WTC11 (cell line): ENCODE data around the gene ATF6B. TPM values are rescaled to one million over a fixed set of nuclear protein-coding genes. Genes with fewer than 3 reads are reported as not detected.

Experiments used
- ATAC-seq: fragments of 200-7000 bp; cut with Tn5 transposase; 2 replicates; pipeline ENCODE4 v1.10.0; 2021; ENCODE audit warnings: mild to moderate bottlenecking, moderate library complexity
- CTCF ChIA-PET: fragments of 300-600 bp; sonication (Branson Sonifier 250); formaldehyde crosslinking; loops from one replicate; lab custom pipeline; 2021; ENCODE audit warnings: antibody characterized with exemption; lab: Charles Lee
- POLR2A ChIA-PET: fragments of 350-600 bp; sonication (Branson Sonifier 250); formaldehyde crosslinking; loops from one replicate; lab custom pipeline; 2021; ENCODE audit warnings: antibody characterized with exemption; lab: Charles Lee
- DNase-seq: peaks from one replicate; pipeline ENCODE4 v3.0.0; 2021; ENCODE audit warnings: low spot score
- H3K27ac Mint-ChIP-seq: 2 replicates; pipeline ENCODE4 v1.8.0; 2021; ENCODE audit warnings: mixed read lengths
- H3K27me3 Mint-ChIP-seq: 2 replicates; pipeline ENCODE4 v1.8.0; 2021; ENCODE audit warnings: low read depth, mild to moderate bottlenecking, moderate library complexity, mixed read lengths
- H3K36me3 Mint-ChIP-seq: 2 replicates; pipeline ENCODE4 v1.8.0; 2021; ENCODE audit warnings: mixed read lengths
- H3K4me1 Mint-ChIP-seq: 2 replicates; pipeline ENCODE4 v1.8.0; 2022; ENCODE audit warnings: mixed read lengths
- H3K4me3 Mint-ChIP-seq: 2 replicates; pipeline ENCODE4 v1.8.0; 2021; ENCODE audit warnings: mild to moderate bottlenecking, moderate library complexity, mixed read lengths
- H3K9me3 Mint-ChIP-seq: 2 replicates; pipeline ENCODE4 v1.8.0; 2021; ENCODE audit warnings: mixed read lengths
- NR3C1 ChIP-seq: sonication (generic); formaldehyde crosslinking; conservative IDR thresholded peaks from 2 replicates; pipeline ENCODE4 v1.8.1; 2023; ENCODE audit warnings: low read depth, mild to moderate bottlenecking, missing genetic modification reagents
- ZNF232 ChIP-seq: sonication (generic); formaldehyde crosslinking; IDR thresholded peaks from 2 replicates; pipeline ENCODE4 v1.8.0; 2022; ENCODE audit warnings: mild to moderate bottlenecking, missing genetic modification reagents
- ZNF423 ChIP-seq: fragments of 250-450 bp; sonication (Bioruptor Pico); IDR thresholded peaks from 2 replicates; pipeline ENCODE4 v2.1.2; 2022; ENCODE audit warnings: mild to moderate bottlenecking, moderate library complexity
- total RNA-seq: library from RNA; stranded (reverse); gene quantifications from 3 replicates; pipeline ENCODE4 v1.2.3, GENCODE V29; 2021
- TF ChIP-seq, protein P1 (sequence below): sonication (generic); formaldehyde crosslinking; IDR thresholded peaks from 2 replicates; pipeline ENCODE4 v1.8.1; 2023; ENCODE audit warnings: mild to moderate bottlenecking, missing genetic modification reagents
- TF ChIP-seq, protein P2 (sequence below): fragments of 250-450 bp; sonication (Bioruptor Pico); IDR thresholded peaks from 2 replicates; pipeline ENCODE4 v1.9.0; 2021; ENCODE audit warnings: mild to moderate bottlenecking, borderline replicate concordance
- TF ChIP-seq, protein P3 (sequence below): sonication (generic); formaldehyde crosslinking; IDR thresholded peaks from 2 replicates; pipeline ENCODE4 v1.8.1; 2023; ENCODE audit warnings: mild to moderate bottlenecking, missing genetic modification reagents, moderate library complexity
- TF ChIP-seq, protein P4 (sequence below): sonication (generic); formaldehyde crosslinking; IDR thresholded peaks from 2 replicates; pipeline ENCODE4 v1.8.0; 2022; ENCODE audit warnings: mild to moderate bottlenecking, missing genetic modification reagents
- TF ChIP-seq, protein P5 (sequence below): sonication (generic); formaldehyde crosslinking; IDR thresholded peaks from 2 replicates; pipeline ENCODE4 v1.8.1; 2023; ENCODE audit warnings: mild to moderate bottlenecking, missing genetic modification reagents, moderate library complexity
- TF ChIP-seq, protein P6 (sequence below): fragments of 250-450 bp; sonication (Bioruptor Pico); IDR thresholded peaks from 2 replicates; pipeline ENCODE4 v1.9.0; 2021; ENCODE audit warnings: moderate library complexity, mild to moderate bottlenecking, inconsistent platforms, borderline replicate concordance
- TF ChIP-seq, protein P7 (sequence below): sonication (generic); formaldehyde crosslinking; IDR thresholded peaks from 2 replicates; pipeline ENCODE4 v1.8.0; 2023; ENCODE audit warnings: missing genetic modification reagents, mild to moderate bottlenecking, borderline replicate concordance

Gene ATF6B
- total RNA-seq, 1 experiment from 2014 or later = 47.5 TPM

DNA sequence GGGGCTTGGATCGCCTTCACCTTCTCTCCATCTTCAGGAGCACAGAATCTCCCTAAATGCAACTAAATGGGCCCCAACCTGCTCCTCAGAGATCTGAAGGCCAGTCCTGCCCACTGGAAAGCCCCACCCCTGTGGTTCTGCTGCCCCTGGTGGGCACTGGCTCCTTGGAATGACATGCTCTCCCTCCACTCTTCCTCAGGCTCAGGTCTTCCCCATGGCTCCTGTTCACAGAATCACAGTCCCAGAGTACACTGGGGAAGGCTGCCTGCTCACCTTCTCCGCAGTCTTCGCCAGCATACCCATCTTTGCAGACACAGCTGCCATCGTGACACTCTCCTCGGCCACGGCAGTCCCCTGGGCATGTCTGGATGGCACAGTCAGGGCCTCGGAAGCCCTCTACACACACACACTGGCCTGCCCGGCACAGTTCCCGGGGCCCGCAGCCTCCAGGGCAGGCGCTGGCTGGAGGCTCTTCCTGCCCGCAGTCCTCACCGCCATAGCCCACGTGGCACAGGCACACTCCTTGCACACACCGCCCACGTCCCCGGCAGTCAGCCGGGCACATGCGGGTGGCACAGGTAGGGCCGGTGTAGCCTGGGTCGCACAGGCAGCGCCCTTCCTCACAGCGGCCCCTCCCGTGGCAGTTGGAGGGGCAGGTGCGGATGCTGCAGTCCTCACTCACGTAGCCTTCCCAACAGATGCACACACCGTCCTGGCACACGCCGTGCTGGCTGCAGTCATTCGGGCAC, 32.5 kb downstream of the ATF6B start:
- H3K36me3 Mint-ChIP-seq = no peaks in the 10 kb centered on the region
- peak overlapping the region; percentile 45; the same call in 1 of the 2 replicates for H3K27ac Mint-ChIP-seq
- ATAC-seq (peak; percentile 44), DNase-seq (no peak)
- no peaks in the 10 kb centered on the region for H3K9me3 Mint-ChIP-seq
- H3K27me3 Mint-ChIP-seq = peaks cover 2% of the 10 kb centered on the region; the same call in 1 of the 2 replicates
- CTCF ChIA-PET = interaction anchor here (1.8 kb wide), 1 partner anchor 19 kb away, joined by 7 read pairs; no protein-coding TSS in a partner anchor
- H3K4me3 Mint-ChIP-seq = no peak overlapping the region
- TF ChIP-seq, protein P1, sequence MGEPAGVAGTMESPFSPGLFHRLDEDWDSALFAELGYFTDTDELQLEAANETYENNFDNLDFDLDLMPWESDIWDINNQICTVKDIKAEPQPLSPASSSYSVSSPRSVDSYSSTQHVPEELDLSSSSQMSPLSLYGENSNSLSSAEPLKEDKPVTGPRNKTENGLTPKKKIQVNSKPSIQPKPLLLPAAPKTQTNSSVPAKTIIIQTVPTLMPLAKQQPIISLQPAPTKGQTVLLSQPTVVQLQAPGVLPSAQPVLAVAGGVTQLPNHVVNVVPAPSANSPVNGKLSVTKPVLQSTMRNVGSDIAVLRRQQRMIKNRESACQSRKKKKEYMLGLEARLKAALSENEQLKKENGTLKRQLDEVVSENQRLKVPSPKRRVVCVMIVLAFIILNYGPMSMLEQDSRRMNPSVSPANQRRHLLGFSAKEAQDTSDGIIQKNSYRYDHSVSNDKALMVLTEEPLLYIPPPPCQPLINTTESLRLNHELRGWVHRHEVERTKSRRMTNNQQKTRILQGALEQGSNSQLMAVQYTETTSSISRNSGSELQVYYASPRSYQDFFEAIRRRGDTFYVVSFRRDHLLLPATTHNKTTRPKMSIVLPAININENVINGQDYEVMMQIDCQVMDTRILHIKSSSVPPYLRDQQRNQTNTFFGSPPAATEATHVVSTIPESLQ (CRISPR knock-in tag) = no peak
- no peaks in the 10 kb centered on the region for H3K4me1 Mint-ChIP-seq
- POLR2A ChIA-PET = interaction anchor here (0.6 kb wide), 1 partner anchor 60 kb away, joined by 3 read pairs; no protein-coding TSS in a partner anchor

DNA sequence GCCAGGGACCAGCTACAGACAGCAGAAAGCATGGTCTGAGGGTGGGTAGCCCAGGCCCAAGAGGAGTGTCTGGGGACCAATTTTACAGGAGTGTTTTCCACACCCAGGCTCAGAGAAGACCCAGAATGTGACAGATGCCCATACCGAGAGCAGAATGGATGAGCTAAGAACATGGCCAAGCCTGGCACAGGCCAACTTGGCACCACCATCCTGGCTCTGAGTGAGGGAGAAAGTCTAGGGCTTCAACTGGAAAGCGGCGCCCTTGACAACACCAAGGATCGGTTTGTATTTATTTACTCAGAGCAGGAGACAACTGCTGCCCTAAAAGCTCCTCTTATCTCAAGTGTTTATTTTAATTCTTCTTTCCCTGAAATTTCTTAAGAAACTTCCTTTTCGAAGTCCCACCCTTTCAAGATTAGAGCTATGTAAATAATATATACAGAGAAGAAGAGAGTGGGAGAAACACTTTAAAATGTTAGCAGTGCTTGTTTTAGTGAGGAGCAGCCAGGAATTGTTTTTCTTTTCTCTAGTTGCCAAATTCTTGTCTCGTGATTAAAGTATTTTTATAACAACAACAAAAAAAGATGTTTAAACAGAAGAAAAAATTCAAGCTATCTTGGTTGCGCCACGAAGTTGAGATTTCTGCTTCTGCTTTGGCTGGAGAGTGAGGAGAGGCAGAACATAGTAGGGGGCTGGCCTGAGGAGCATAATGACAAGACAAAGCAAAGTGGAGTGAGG, 35.1 kb downstream of the ATF6B start:
- POLR2A ChIA-PET = no interaction called here
- CTCF ChIA-PET = interaction anchor here (0.9 to 1.3 kb wide), 2 partner anchors 25 to 55 kb away, joined by 3 to 4 read pairs; no protein-coding TSS in a partner anchor
- Mint-ChIP-seq H3K27me3 (peaks cover 2% of the 10 kb centered on the region; the same call in 1 of the 2 replicates), H3K27ac (no peak overlapping the region), H3K9me3 (no peaks in the 10 kb centered on the region), H3K4me1 (peaks cover 5% of the 10 kb centered on the region; the same call in 1 of the 2 replicates), H3K4me3 (no peak overlapping the region), H3K36me3 (no peaks in the 10 kb centered on the region)
- DNase-seq (no peak), ATAC-seq (no peak)
- TF ChIP-seq ZNF232 (CRISPR knock-in tag) = no peak

DNA sequence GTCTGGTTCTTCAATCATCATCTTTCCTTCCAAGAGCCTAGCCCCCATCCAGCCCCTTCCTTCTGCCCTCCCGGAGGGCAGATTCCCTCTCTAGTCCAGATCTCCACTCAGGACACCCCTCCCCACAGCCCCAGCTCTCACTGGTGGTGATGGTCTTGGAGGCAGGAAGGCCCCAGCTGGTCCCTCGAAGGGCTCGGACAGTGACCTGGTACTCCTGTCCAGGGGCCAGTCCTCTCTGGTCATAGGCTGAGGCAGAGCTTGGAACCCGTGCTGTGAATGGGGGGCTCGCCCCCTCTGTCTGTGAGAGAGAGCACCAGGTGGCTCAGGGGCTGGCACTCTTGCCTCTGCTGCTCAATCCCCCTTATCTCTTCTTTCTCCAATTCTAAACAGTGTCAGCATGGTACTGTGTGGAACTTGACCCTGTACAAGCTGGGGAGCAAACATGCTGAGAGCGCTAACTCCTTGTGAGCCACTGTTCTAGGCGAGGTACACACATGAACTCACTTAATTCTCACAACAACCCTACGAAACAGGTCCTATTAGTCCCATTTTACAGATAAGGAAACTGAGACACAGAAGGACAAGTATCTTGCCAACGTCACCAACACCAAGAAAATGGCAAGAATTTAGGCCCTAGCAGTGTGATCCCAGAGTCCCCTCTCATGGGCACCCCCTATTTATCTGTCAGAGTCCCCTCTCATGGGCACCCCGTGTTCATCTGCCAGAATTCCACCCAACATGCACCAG, 38.8 kb downstream of the ATF6B start:
- POLR2A ChIA-PET = no interaction called here
- Mint-ChIP-seq H3K36me3 (no peaks in the 10 kb centered on the region), H3K4me1 (peaks cover 16% of the 10 kb centered on the region), H3K27me3 (peaks cover 13% of the 10 kb centered on the region), H3K9me3 (no peaks in the 10 kb centered on the region), H3K4me3 (no peak overlapping the region), H3K27ac (no peak overlapping the region)
- CTCF ChIA-PET = interaction anchor here (1.0 to 3.3 kb wide), 6 partner anchors 8 to 166 kb away, joined by 3 to 38 read pairs (median 7); no protein-coding TSS in a partner anchor
- TF ChIP-seq, protein P2, sequence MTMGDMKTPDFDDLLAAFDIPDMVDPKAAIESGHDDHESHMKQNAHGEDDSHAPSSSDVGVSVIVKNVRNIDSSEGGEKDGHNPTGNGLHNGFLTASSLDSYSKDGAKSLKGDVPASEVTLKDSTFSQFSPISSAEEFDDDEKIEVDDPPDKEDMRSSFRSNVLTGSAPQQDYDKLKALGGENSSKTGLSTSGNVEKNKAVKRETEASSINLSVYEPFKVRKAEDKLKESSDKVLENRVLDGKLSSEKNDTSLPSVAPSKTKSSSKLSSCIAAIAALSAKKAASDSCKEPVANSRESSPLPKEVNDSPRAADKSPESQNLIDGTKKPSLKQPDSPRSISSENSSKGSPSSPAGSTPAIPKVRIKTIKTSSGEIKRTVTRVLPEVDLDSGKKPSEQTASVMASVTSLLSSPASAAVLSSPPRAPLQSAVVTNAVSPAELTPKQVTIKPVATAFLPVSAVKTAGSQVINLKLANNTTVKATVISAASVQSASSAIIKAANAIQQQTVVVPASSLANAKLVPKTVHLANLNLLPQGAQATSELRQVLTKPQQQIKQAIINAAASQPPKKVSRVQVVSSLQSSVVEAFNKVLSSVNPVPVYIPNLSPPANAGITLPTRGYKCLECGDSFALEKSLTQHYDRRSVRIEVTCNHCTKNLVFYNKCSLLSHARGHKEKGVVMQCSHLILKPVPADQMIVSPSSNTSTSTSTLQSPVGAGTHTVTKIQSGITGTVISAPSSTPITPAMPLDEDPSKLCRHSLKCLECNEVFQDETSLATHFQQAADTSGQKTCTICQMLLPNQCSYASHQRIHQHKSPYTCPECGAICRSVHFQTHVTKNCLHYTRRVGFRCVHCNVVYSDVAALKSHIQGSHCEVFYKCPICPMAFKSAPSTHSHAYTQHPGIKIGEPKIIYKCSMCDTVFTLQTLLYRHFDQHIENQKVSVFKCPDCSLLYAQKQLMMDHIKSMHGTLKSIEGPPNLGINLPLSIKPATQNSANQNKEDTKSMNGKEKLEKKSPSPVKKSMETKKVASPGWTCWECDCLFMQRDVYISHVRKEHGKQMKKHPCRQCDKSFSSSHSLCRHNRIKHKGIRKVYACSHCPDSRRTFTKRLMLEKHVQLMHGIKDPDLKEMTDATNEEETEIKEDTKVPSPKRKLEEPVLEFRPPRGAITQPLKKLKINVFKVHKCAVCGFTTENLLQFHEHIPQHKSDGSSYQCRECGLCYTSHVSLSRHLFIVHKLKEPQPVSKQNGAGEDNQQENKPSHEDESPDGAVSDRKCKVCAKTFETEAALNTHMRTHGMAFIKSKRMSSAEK (CRISPR knock-in tag) = no peak
- TF ChIP-seq, protein P3, sequence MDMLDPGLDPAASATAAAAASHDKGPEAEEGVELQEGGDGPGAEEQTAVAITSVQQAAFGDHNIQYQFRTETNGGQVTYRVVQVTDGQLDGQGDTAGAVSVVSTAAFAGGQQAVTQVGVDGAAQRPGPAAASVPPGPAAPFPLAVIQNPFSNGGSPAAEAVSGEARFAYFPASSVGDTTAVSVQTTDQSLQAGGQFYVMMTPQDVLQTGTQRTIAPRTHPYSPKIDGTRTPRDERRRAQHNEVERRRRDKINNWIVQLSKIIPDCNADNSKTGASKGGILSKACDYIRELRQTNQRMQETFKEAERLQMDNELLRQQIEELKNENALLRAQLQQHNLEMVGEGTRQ (CRISPR knock-in tag) = no peak
- TF ChIP-seq, protein P4, sequence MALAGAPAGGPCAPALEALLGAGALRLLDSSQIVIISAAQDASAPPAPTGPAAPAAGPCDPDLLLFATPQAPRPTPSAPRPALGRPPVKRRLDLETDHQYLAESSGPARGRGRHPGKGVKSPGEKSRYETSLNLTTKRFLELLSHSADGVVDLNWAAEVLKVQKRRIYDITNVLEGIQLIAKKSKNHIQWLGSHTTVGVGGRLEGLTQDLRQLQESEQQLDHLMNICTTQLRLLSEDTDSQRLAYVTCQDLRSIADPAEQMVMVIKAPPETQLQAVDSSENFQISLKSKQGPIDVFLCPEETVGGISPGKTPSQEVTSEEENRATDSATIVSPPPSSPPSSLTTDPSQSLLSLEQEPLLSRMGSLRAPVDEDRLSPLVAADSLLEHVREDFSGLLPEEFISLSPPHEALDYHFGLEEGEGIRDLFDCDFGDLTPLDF (CRISPR knock-in tag) = no peak
- TF ChIP-seq, protein P5, sequence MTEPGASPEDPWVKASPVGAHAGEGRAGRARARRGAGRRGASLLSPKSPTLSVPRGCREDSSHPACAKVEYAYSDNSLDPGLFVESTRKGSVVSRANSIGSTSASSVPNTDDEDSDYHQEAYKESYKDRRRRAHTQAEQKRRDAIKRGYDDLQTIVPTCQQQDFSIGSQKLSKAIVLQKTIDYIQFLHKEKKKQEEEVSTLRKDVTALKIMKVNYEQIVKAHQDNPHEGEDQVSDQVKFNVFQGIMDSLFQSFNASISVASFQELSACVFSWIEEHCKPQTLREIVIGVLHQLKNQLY (CRISPR knock-in tag) = no peak
- TF ChIP-seq ZNF423 (CRISPR knock-in tag) (no peak), NR3C1 (no peak)
- TF ChIP-seq, protein P6, sequence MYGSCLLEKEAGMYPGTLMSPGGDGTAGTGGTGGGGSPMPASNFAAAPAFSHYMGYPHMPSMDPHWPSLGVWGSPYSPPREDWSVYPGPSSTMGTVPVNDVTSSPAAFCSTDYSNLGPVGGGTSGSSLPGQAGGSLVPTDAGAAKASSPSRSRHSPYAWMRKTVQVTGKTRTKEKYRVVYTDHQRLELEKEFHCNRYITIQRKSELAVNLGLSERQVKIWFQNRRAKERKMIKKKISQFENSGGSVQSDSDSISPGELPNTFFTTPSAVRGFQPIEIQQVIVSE (CRISPR knock-in tag) = no peak
- TF ChIP-seq, protein P7, sequence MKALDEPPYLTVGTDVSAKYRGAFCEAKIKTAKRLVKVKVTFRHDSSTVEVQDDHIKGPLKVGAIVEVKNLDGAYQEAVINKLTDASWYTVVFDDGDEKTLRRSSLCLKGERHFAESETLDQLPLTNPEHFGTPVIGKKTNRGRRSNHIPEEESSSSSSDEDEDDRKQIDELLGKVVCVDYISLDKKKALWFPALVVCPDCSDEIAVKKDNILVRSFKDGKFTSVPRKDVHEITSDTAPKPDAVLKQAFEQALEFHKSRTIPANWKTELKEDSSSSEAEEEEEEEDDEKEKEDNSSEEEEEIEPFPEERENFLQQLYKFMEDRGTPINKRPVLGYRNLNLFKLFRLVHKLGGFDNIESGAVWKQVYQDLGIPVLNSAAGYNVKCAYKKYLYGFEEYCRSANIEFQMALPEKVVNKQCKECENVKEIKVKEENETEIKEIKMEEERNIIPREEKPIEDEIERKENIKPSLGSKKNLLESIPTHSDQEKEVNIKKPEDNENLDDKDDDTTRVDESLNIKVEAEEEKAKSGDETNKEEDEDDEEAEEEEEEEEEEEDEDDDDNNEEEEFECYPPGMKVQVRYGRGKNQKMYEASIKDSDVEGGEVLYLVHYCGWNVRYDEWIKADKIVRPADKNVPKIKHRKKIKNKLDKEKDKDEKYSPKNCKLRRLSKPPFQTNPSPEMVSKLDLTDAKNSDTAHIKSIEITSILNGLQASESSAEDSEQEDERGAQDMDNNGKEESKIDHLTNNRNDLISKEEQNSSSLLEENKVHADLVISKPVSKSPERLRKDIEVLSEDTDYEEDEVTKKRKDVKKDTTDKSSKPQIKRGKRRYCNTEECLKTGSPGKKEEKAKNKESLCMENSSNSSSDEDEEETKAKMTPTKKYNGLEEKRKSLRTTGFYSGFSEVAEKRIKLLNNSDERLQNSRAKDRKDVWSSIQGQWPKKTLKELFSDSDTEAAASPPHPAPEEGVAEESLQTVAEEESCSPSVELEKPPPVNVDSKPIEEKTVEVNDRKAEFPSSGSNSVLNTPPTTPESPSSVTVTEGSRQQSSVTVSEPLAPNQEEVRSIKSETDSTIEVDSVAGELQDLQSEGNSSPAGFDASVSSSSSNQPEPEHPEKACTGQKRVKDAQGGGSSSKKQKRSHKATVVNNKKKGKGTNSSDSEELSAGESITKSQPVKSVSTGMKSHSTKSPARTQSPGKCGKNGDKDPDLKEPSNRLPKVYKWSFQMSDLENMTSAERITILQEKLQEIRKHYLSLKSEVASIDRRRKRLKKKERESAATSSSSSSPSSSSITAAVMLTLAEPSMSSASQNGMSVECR (CRISPR knock-in tag) = no peak
- no peak for DNase-seq
- ATAC-seq = no peak
